CD4-positive, alpha-beta T cell (primary cell): ENCODE data around the gene UQCC3. TPM values are rescaled to one million over a fixed set of nuclear protein-coding genes. Genes with fewer than 3 reads are reported as not detected.

Source experiments
- ATAC-seq: fragments of 200-7000 bp; cut with Tn5 transposase; one replicate; pipeline ENCODE4 v1.10.0; 2022; ENCODE audit warnings: mild to moderate bottlenecking; ENCODE audit not compliant: poor library complexity
- CTCF ChIA-PET: fragments of 350-600 bp; sonication (Branson Sonifier 250); formaldehyde crosslinking; loops from one replicate; lab custom pipeline; 2021; ENCODE audit warnings: antibody characterized with exemption, inconsistent platforms; lab: Charles Lee
- POLR2A ChIA-PET: fragments of 350-600 bp; sonication (Branson Sonifier 250); formaldehyde crosslinking; loops from one replicate; lab custom pipeline; 2021; ENCODE audit warnings: antibody characterized with exemption, inconsistent platforms; lab: Charles Lee
- DNase-seq, 14 experiments: peaks; one replicate each; pipeline ENCODE4 v3.0.0-alpha.2; 2013 to 2020; ENCODE audit warnings: mixed read lengths in 2 of 14
- H3K27ac ChIP-seq, 2 donors: one replicate each; pipeline versions ENCODE4 v1.5.1 to v1.7.0; 2013; ENCODE audit warnings: low read length in 2 of 2, low read depth in 1 of 2, mild to moderate bottlenecking in 1 of 2
- H3K27me3 ChIP-seq, 2 experiments: 1 replicate in 1 of 2; 2 replicates in 1 of 2; pipeline versions ENCODE4 v1.6.1 to v1.7.0; 2013; ENCODE audit warnings: low read length in 2 of 2, control low read depth in 1 of 2, mild to moderate bottlenecking in 1 of 2, moderate library complexity in 1 of 2; ENCODE audit not compliant: insufficient read depth in 2 of 2, control insufficient read depth in 1 of 2
- H3K36me3 ChIP-seq: one replicate; pipeline ENCODE4 v1.6.1; 2013; ENCODE audit warnings: low read length, control low read depth; ENCODE audit not compliant: insufficient read depth
- H3K4me1 ChIP-seq: one replicate; pipeline ENCODE4 v1.6.1; 2013; ENCODE audit warnings: low read length, control low read depth; ENCODE audit not compliant: insufficient read depth
- H3K4me3 ChIP-seq: one replicate; pipeline ENCODE4 v1.5.1; 2013; ENCODE audit warnings: mild to moderate bottlenecking, low read length, moderate library complexity
- H3K9me3 ChIP-seq, 2 experiments: 1 replicate in 1 of 2; 2 replicates in 1 of 2; pipeline versions ENCODE4 v1.6.1 to v1.7.0; 2013; ENCODE audit warnings: low read length in 2 of 2, mild to moderate bottlenecking in 2 of 2, control low read depth in 1 of 2, moderate library complexity in 1 of 2; ENCODE audit not compliant: control insufficient read depth in 1 of 2, insufficient read depth in 1 of 2
- H3K27ac Mint-ChIP-seq: one replicate; pipeline ENCODE4 v1.8.0; 2020; ENCODE audit warnings: mixed read lengths
- H3K27me3 Mint-ChIP-seq: one replicate; pipeline ENCODE4 v1.8.0; 2021; ENCODE audit warnings: mixed read lengths
- H3K36me3 Mint-ChIP-seq: one replicate; pipeline ENCODE4 v1.8.0; 2021; ENCODE audit warnings: low read depth, mixed read lengths
- H3K4me1 Mint-ChIP-seq: one replicate; pipeline ENCODE4 v1.8.0; 2021; ENCODE audit warnings: low read depth, mixed read lengths
- H3K4me3 Mint-ChIP-seq: one replicate; pipeline ENCODE4 v1.8.0; 2020; ENCODE audit warnings: mild to moderate bottlenecking, mixed read lengths
- H3K9me3 Mint-ChIP-seq: one replicate; pipeline ENCODE4 v1.8.0; 2020; ENCODE audit warnings: mixed read lengths
- CTCF ChIP-seq: fragments of 200-600 bp; IDR thresholded peaks from one replicate; pipeline ENCODE4 v1.8.0; 2022; ENCODE audit warnings: antibody characterized with exemption, mild to moderate bottlenecking
- intact Hi-C, 2 experiments: fragments of 100-400 bp; cut with DNase I in 1 of 2; cut with micrococcal nuclease in 1 of 2; formaldehyde crosslinking; loops; one replicate each; pipeline versions ENCODE4 v1.15.1 to v1.9.0; 2023 to 2025; cut with DNase I, micrococcal nuclease
- total RNA-seq, 174 experiments: library from RNA in 2 of 174; stranded (reverse) in 2 of 174; gene quantifications; one replicate each; pipeline ENCODE4 v1.2.3 and lab custom pipeline; 2021 to 2026

Gene UQCC3
- total RNA-seq, 2 experiments from 2014 or later: 1.5 to 2.3 TPM

- ATAC-seq (no peak), DNase-seq (peak in 3 of 14 experiments; percentile 8 to 45 (median 19))
- Mint-ChIP-seq H3K4me1 (peaks cover 55% of the 10 kb centered on the region), H3K4me3 (peak overlapping the region; percentile 88), H3K27me3 (no peaks in the 10 kb centered on the region), H3K36me3 (peaks cover 42% of the 10 kb centered on the region), H3K27ac (peak overlapping the region; percentile 92), H3K9me3 (no peaks in the 10 kb centered on the region)
- POLR2A ChIA-PET: interaction anchor here (0.7 to 9.9 kb wide), 26 partner anchors 12 to 173 kb away, joined by 3 to 165 read pairs (median 13); partner anchors contain the start of genes B3GAT3, C11orf98, CSKMT and EEF1G
- no peak for TF ChIP-seq CTCF
- Histone ChIP-seq H3K36me3 (peaks cover 26% of the 10 kb centered on the region), H3K27me3 (no peaks in the 10 kb centered on the region), H3K4me3 (peak overlapping the region; percentile 85), H3K27ac (peak overlapping the region; percentile 85 to 94), H3K9me3 (no peaks in the 10 kb centered on the region), H3K4me1 (peaks cover 54% of the 10 kb centered on the region)
- CTCF ChIA-PET: interaction anchor here (1.1 to 1.5 kb wide), 3 partner anchors 28 to 284 kb away, joined by 3 to 7 read pairs (median 6); partner anchors contain the start of gene TMEM179B
- intact Hi-C loops: loop anchor here (2.0 to 5.0 kb wide), 4 partner anchors 36 to 149 kb away; partner anchors contain the start of genes LBHD1 (in 2 of the 2), UQCC3 (in 2 of the 2), GANAB (in 1 of the 2) and TUT1 (in 1 of the 2)
Measured at GRCh38 chr11:62708392-62708791, 36.9 kb downstream of the UQCC3 start.

- Histone ChIP-seq H3K27ac (peak overlapping the region; percentile 85 to 94), H3K27me3 (no peaks in the 10 kb centered on the region), H3K4me1 (peaks cover 57% of the 10 kb centered on the region), H3K36me3 (peaks cover 30% of the 10 kb centered on the region), H3K9me3 (no peaks in the 10 kb centered on the region), H3K4me3 (peak overlapping the region; percentile 85)
- peak overlapping the region; percentile 92 for H3K27ac Mint-ChIP-seq
- H3K36me3 Mint-ChIP-seq: peaks cover 46% of the 10 kb centered on the region
- H3K27me3 Mint-ChIP-seq: no peaks in the 10 kb centered on the region
- ATAC-seq: peak; percentile 34
- ChIA-PET CTCF (interaction anchor here (0.7 to 1.5 kb wide), 6 partner anchors 19 to 284 kb away, joined by 3 to 7 read pairs (median 4); partner anchors contain the start of genes SLC3A2, TMEM179B, TTC9C and TUT1), POLR2A (interaction anchor here (0.7 to 9.9 kb wide), 33 partner anchors 8 to 398 kb away, joined by 3 to 165 read pairs (median 7); partner anchors contain the start of genes B3GAT3, C11orf98, CSKMT and EEF1G)
- intact Hi-C loops: loop anchor here (1.0 to 5.0 kb wide), 6 partner anchors 19 to 149 kb away; partner anchors contain the start of genes LBHD1 (in 2 of the 2), UQCC3 (in 2 of the 2), GANAB (in 1 of the 2) and HNRNPUL2 (in 1 of the 2)
- H3K4me1 Mint-ChIP-seq: peaks cover 57% of the 10 kb centered on the region
- no peak for TF ChIP-seq CTCF
- H3K9me3 Mint-ChIP-seq: no peaks in the 10 kb centered on the region
- DNase-seq: peak in 12 of 14 experiments; percentile 20 to 75 (median 52)
- peak overlapping the region; percentile 88 for H3K4me3 Mint-ChIP-seq
Measured at GRCh38 chr11:62708793-62709192, 37.3 kb downstream of the UQCC3 start.

GRCh38 chr11:62709247-62710000 lies 38.0 kb downstream of the UQCC3 start:
- ChIA-PET CTCF (interaction anchor here (0.7 to 1.5 kb wide), 7 partner anchors 18 to 285 kb away, joined by 3 to 7 read pairs (median 4); partner anchors contain the start of genes HNRNPUL2, SLC3A2, TMEM179B and TTC9C), POLR2A (interaction anchor here (0.7 to 9.9 kb wide), 34 partner anchors 8 to 399 kb away, joined by 3 to 165 read pairs (median 6); partner anchors contain the start of genes B3GAT3, C11orf98, CSKMT and EEF1G)
- Histone ChIP-seq H3K27ac (peak overlapping the region; percentile 94 to 95), H3K9me3 (no peaks in the 10 kb centered on the region), H3K4me1 (peaks cover 57% of the 10 kb centered on the region), H3K27me3 (no peaks in the 10 kb centered on the region), H3K36me3 (peaks cover 35% of the 10 kb centered on the region), H3K4me3 (peak overlapping the region; percentile 85)
- Mint-ChIP-seq H3K36me3 (peaks cover 52% of the 10 kb centered on the region), H3K9me3 (no peaks in the 10 kb centered on the region), H3K27me3 (no peaks in the 10 kb centered on the region), H3K27ac (peak overlapping the region; percentile 92), H3K4me1 (peaks cover 57% of the 10 kb centered on the region), H3K4me3 (peak overlapping the region; percentile 88)
- TF ChIP-seq CTCF: no peak
- DNase-seq (peak; percentile 93 to 99 (median 96)), ATAC-seq (peak; percentile 80)
- intact Hi-C loops: loop anchor here (1.0 to 5.0 kb wide), 6 partner anchors 18 to 148 kb away; partner anchors contain the start of genes LBHD1 (in 2 of the 2), UQCC3 (in 2 of the 2), GANAB (in 1 of the 2) and HNRNPUL2 (in 1 of the 2)
